ENCODE results near the gene CMSS1.

Gene CMSS1

GRCh38 chr3:99960123-99960878, 142.6 kb downstream of the CMSS1 start:
- no peak overlapping the region for H3K27ac ChIP-seq (ENCODE audit: low read length)
- H3K9ac ChIP-seq (ENCODE audit: low read length in 2 of 2) = no peak overlapping the region
- H3K4me1 ChIP-seq (ENCODE audit: control insufficient read depth, insufficient read depth, low read length) = peaks cover 13% of the 10 kb centered on the region

GRCh38 chr3:99960941-99961340, 143.3 kb downstream of the CMSS1 start:
- H3K4me3 ChIP-seq (ENCODE audit: low read length in 2 of 2) = no peak overlapping the region
- H3K27me3 ChIP-seq (ENCODE audit: control insufficient read depth in 1 of 2, insufficient read depth in 2 of 2, low read length in 2 of 2) = no peaks in the 10 kb centered on the region
- H3K4me1 ChIP-seq (ENCODE audit: control insufficient read depth, insufficient read depth, low read length) = peaks cover 15% of the 10 kb centered on the region
- no peak overlapping the region for H3K9ac ChIP-seq (ENCODE audit: low read length in 2 of 2)
- no peaks in the 10 kb centered on the region for H3K36me3 ChIP-seq (ENCODE audit: control insufficient read depth in 2 of 2, insufficient read depth in 2 of 2, low read length in 2 of 2)
- H3K27ac ChIP-seq (ENCODE audit: low read length) = no peak overlapping the region
- H3K9me3 ChIP-seq (ENCODE audit: control insufficient read depth in 2 of 2, low read length in 2 of 2) = no peaks in the 10 kb centered on the region

More at GRCh38 chr3:99960123-99960878, 142.6 kb downstream of the CMSS1 start:
- Histone ChIP-seq H3K4me3 (ENCODE audit: low read length in 2 of 2) (peak overlapping the region in 1 of 2 donors; percentile 23), H3K27me3 (ENCODE audit: control insufficient read depth in 1 of 2, insufficient read depth in 2 of 2, low read length in 2 of 2) (no peaks in the 10 kb centered on the region), H3K9me3 (ENCODE audit: control insufficient read depth in 2 of 2, low read length in 2 of 2) (no peaks in the 10 kb centered on the region), H3K36me3 (ENCODE audit: control insufficient read depth in 2 of 2, insufficient read depth in 2 of 2, low read length in 2 of 2) (no peaks in the 10 kb centered on the region)

DNA sequence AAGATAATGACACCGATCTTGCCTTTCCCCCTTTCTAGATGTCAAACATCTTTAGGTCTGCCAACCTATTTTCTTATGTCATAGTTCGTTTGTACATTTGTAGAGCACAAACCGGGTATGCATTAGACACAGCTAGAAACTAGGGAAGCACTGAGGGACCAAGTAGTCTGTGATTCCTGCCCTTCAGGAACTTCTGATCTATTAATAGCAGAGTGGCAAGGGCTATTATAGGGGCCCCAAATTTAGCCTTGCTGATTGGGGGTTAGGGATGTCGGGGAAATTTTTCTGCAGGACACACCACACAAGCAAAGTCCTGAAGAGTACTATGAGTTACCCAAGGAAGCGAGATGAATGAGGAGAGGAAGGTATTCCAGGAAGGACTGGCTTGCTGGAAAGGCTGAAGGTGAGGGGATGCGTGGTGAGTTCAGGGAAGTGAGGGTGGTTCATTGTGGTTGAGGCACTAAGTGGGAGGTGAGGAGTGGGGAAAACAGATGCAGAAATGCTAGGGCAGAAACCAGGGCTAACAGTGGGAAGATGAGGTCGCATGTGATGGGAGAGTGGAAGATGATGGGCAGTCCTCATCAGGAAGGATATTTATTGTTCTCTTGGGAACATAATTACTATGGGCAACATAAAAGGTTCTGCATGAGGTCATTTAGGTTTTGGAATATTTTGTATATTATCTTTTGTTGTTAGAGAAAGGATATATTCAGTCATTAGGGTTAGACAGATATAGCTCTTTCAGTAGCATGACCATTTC, 144.3 kb downstream of the CMSS1 start:
- Histone ChIP-seq H3K27me3 (ENCODE audit: control insufficient read depth in 1 of 2, insufficient read depth in 2 of 2, low read length in 2 of 2) (no peaks in the 10 kb centered on the region), H3K9ac (ENCODE audit: low read length in 2 of 2) (no peak overlapping the region), H3K27ac (ENCODE audit: low read length) (no peak overlapping the region), H3K4me3 (ENCODE audit: low read length in 2 of 2) (no peak overlapping the region), H3K9me3 (ENCODE audit: control insufficient read depth in 2 of 2, low read length in 2 of 2) (no peaks in the 10 kb centered on the region), H3K4me1 (ENCODE audit: control insufficient read depth, insufficient read depth, low read length) (peaks cover 21% of the 10 kb centered on the region), H3K36me3 (ENCODE audit: control insufficient read depth in 2 of 2, insufficient read depth in 2 of 2, low read length in 2 of 2) (no peaks in the 10 kb centered on the region)

DNA sequence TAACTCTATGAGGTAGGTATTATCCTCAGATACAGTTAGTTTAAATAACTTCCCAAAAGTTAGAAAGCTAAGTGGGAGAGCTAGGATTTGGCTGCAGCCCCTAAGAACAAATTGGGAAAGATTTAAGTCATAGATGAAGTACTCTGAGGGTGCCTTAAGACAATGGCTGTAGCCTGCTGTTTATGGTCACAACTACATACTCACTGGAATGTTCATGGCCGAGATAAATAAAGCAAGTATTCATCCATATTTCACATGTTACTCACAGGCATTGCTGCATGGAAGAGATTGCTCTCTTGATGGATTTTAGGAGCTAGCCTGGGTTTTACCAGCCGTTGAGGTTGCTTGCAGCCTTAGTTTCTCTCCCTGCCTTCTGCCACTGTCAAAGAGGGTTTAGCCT, 145.0 kb downstream of the CMSS1 start:
- Histone ChIP-seq H3K4me1 (ENCODE audit: control insufficient read depth, insufficient read depth, low read length) (peaks cover 20% of the 10 kb centered on the region), H3K36me3 (ENCODE audit: control insufficient read depth in 2 of 2, insufficient read depth in 2 of 2, low read length in 2 of 2) (no peaks in the 10 kb centered on the region), H3K4me3 (ENCODE audit: low read length in 2 of 2) (no peak overlapping the region), H3K9ac (ENCODE audit: low read length in 2 of 2) (no peak overlapping the region), H3K27ac (ENCODE audit: low read length) (no peak overlapping the region), H3K9me3 (ENCODE audit: control insufficient read depth in 2 of 2, low read length in 2 of 2) (no peaks in the 10 kb centered on the region), H3K27me3 (ENCODE audit: control insufficient read depth in 1 of 2, insufficient read depth in 2 of 2, low read length in 2 of 2) (no peaks in the 10 kb centered on the region)

DNA sequence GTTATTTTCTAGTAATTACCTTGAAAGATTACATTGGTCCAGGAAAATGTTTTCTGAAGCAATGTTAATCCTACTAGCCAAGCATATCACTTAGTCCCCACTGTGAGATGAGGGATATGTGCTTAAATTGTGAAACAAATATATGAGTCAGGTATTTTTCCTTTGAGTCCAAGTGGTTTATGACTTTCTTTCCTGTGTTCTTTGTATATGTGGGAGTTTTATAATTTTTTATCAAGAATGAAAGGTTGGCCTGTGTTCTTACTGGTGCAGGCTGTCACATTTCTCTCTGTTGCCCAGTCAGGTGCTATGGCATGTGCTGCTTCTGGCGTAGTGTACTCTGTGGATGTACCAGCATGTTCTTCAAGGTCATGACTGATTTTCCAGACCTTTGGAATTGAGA, 147.4 kb downstream of the CMSS1 start:
- no peaks in the 10 kb centered on the region for H3K9me3 ChIP-seq (ENCODE audit: control insufficient read depth in 2 of 2, low read length in 2 of 2)
- H3K4me1 ChIP-seq (ENCODE audit: control insufficient read depth, insufficient read depth, low read length) = peaks cover 15% of the 10 kb centered on the region
- H3K9ac ChIP-seq (ENCODE audit: low read length in 2 of 2) = no peak overlapping the region
- no peaks in the 10 kb centered on the region for H3K27me3 ChIP-seq (ENCODE audit: control insufficient read depth in 1 of 2, insufficient read depth in 2 of 2, low read length in 2 of 2)
- no peak overlapping the region for H3K27ac ChIP-seq (ENCODE audit: low read length)
- H3K4me3 ChIP-seq (ENCODE audit: low read length in 2 of 2) = no peak overlapping the region
- H3K36me3 ChIP-seq (ENCODE audit: control insufficient read depth in 2 of 2, insufficient read depth in 2 of 2, low read length in 2 of 2) = no peaks in the 10 kb centered on the region

- no peaks in the 10 kb centered on the region for H3K36me3 ChIP-seq (ENCODE audit: control insufficient read depth in 2 of 2, insufficient read depth in 2 of 2, low read length in 2 of 2)
- H3K9me3 ChIP-seq (ENCODE audit: control insufficient read depth in 2 of 2, low read length in 2 of 2) = no peaks in the 10 kb centered on the region
- peaks cover 11% of the 10 kb centered on the region for H3K4me1 ChIP-seq (ENCODE audit: control insufficient read depth, insufficient read depth, low read length)
- no peaks in the 10 kb centered on the region for H3K27me3 ChIP-seq (ENCODE audit: control insufficient read depth in 1 of 2, insufficient read depth in 2 of 2, low read length in 2 of 2)
- peak overlapping the region; percentile 19 for H3K27ac ChIP-seq (ENCODE audit: low read length)
- no peak overlapping the region for H3K9ac ChIP-seq (ENCODE audit: low read length in 2 of 2)
- peak overlapping the region in 1 of 2 donors; percentile 30 for H3K4me3 ChIP-seq (ENCODE audit: low read length in 2 of 2)
Measured at GRCh38 chr3:99965681-99966408, 148.2 kb downstream of the CMSS1 start.

DNA sequence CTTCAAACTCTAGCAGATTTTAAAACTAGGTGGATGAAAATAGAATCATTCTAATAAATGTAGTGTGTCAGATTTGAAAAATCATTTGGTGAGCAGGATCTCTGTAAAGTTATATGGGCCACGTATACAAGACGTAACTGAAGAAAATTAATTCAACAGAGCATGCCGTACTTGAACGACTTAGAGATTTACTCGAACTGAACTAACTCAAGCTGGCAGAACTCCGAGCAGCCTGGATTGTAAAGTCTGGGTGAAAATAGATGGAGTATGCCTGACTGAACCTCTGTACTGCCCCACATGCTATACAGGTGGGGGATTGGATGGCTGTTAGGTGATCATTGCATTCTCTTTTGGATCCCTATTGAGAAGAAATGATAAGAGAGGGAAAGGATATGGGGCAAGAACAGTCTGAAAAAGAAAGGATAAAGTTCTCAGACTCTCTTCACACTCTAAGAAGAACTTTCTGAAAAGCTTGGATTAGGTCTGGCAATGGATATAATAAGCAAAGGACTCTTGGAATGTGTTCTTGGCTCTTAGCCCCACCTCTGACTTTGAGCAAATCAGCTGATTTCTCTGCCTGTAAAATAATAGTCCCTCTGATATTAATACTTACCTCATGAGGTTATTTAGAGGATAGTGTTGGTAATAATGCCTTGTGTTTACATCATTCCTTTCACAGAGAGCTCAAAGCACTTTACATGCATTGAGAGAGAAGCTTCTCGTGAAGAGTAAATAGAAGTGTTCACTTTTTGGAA, 149.2 kb downstream of the CMSS1 start:
- H3K27ac ChIP-seq (ENCODE audit: low read length) = peak overlapping the region; percentile 37
- H3K9me3 ChIP-seq (ENCODE audit: control insufficient read depth in 2 of 2, low read length in 2 of 2) = no peaks in the 10 kb centered on the region
- no peaks in the 10 kb centered on the region for H3K36me3 ChIP-seq (ENCODE audit: control insufficient read depth in 2 of 2, insufficient read depth in 2 of 2, low read length in 2 of 2)
- H3K27me3 ChIP-seq (ENCODE audit: control insufficient read depth in 1 of 2, insufficient read depth in 2 of 2, low read length in 2 of 2) = no peaks in the 10 kb centered on the region
- H3K4me1 ChIP-seq (ENCODE audit: control insufficient read depth, insufficient read depth, low read length) = peaks cover 11% of the 10 kb centered on the region
- H3K9ac ChIP-seq (ENCODE audit: low read length in 2 of 2) = peak overlapping the region in 1 of 2 donors; percentile 7
- H3K4me3 ChIP-seq (ENCODE audit: low read length in 2 of 2) = peak overlapping the region; percentile 25 to 30

GRCh38 chr3:99967796-99968195, 150.1 kb downstream of the CMSS1 start:
- Histone ChIP-seq H3K27ac (ENCODE audit: low read length) (no peak overlapping the region), H3K9ac (ENCODE audit: low read length in 2 of 2) (no peak overlapping the region), H3K4me3 (ENCODE audit: low read length in 2 of 2) (peak overlapping the region in 1 of 2 donors; percentile 11), H3K4me1 (ENCODE audit: control insufficient read depth, insufficient read depth, low read length) (peaks cover 15% of the 10 kb centered on the region), H3K36me3 (ENCODE audit: control insufficient read depth in 2 of 2, insufficient read depth in 2 of 2, low read length in 2 of 2) (no peaks in the 10 kb centered on the region), H3K9me3 (ENCODE audit: control insufficient read depth in 2 of 2, low read length in 2 of 2) (no peaks in the 10 kb centered on the region), H3K27me3 (ENCODE audit: control insufficient read depth in 1 of 2, insufficient read depth in 2 of 2, low read length in 2 of 2) (no peaks in the 10 kb centered on the region)

- Histone ChIP-seq H3K9me3 (ENCODE audit: control insufficient read depth in 2 of 2, low read length in 2 of 2) (no peaks in the 10 kb centered on the region), H3K36me3 (ENCODE audit: control insufficient read depth in 2 of 2, insufficient read depth in 2 of 2, low read length in 2 of 2) (no peaks in the 10 kb centered on the region), H3K9ac (ENCODE audit: low read length in 2 of 2) (no peak overlapping the region), H3K27ac (ENCODE audit: low read length) (no peak overlapping the region), H3K4me3 (ENCODE audit: low read length in 2 of 2) (no peak overlapping the region), H3K27me3 (ENCODE audit: control insufficient read depth in 1 of 2, insufficient read depth in 2 of 2, low read length in 2 of 2) (no peaks in the 10 kb centered on the region), H3K4me1 (ENCODE audit: control insufficient read depth, insufficient read depth, low read length) (peaks cover 15% of the 10 kb centered on the region)
Measured at GRCh38 chr3:99969136-99969535, 151.5 kb downstream of the CMSS1 start.

- Histone ChIP-seq H3K36me3 (ENCODE audit: control insufficient read depth in 2 of 2, insufficient read depth in 2 of 2, low read length in 2 of 2) (no peaks in the 10 kb centered on the region), H3K9me3 (ENCODE audit: control insufficient read depth in 2 of 2, low read length in 2 of 2) (no peaks in the 10 kb centered on the region), H3K9ac (ENCODE audit: low read length in 2 of 2) (no peak overlapping the region), H3K4me1 (ENCODE audit: control insufficient read depth, insufficient read depth, low read length) (peaks cover 15% of the 10 kb centered on the region), H3K4me3 (ENCODE audit: low read length in 2 of 2) (no peak overlapping the region), H3K27ac (ENCODE audit: low read length) (no peak overlapping the region), H3K27me3 (ENCODE audit: control insufficient read depth in 1 of 2, insufficient read depth in 2 of 2, low read length in 2 of 2) (no peaks in the 10 kb centered on the region)
Measured at GRCh38 chr3:99970198-99970597, 152.5 kb downstream of the CMSS1 start.
